Naive B cell (primary cell): ENCODE measurements around the gene SVEP1. TPM values are rescaled to one million over a fixed set of nuclear protein-coding genes. Genes with fewer than 3 reads are reported as not detected.

Source experiments
- ATAC-seq, 2 donors: fragments of 150-1000 bp; cut with Tn5 transposase; 2 replicates each; pipeline ENCODE4 v1.10.0; 2021; ENCODE audit warnings: low read depth in 2 of 2, mild to moderate bottlenecking in 2 of 2, moderate library complexity in 2 of 2
- DNase-seq: peaks from one replicate; pipeline ENCODE4 v3.0.0; 2022
- H3K27ac Mint-ChIP-seq, 6 donors: one replicate each; pipeline ENCODE4 v1.8.0; 2020 to 2022; ENCODE audit warnings: mild to moderate bottlenecking in 6 of 6, mixed read lengths in 6 of 6, moderate library complexity in 5 of 6, inconsistent platforms in 2 of 6
- H3K27me3 Mint-ChIP-seq, 3 donors: one replicate each; pipeline ENCODE4 v1.8.0; 2021 to 2022; ENCODE audit warnings: mixed read lengths in 3 of 3, mild to moderate bottlenecking in 1 of 3
- H3K36me3 Mint-ChIP-seq, 2 donors: one replicate each; pipeline ENCODE4 v1.8.0; 2020 to 2022; ENCODE audit warnings: mixed read lengths in 2 of 2, inconsistent platforms in 1 of 2, mild to moderate bottlenecking in 1 of 2
- H3K4me1 Mint-ChIP-seq, 3 donors: one replicate each; pipeline ENCODE4 v1.8.0; 2020 to 2022; ENCODE audit warnings: mixed read lengths in 3 of 3, inconsistent platforms in 1 of 3, mild to moderate bottlenecking in 1 of 3, moderate library complexity in 1 of 3
- H3K4me3 Mint-ChIP-seq, 8 donors: one replicate each; pipeline ENCODE4 v1.8.0; 2020 to 2022; ENCODE audit warnings: mild to moderate bottlenecking in 8 of 8, mixed read lengths in 8 of 8, moderate library complexity in 8 of 8, inconsistent platforms in 2 of 8
- H3K9me3 Mint-ChIP-seq, 7 donors: one replicate each; pipeline ENCODE4 v1.8.0; 2020 to 2022; ENCODE audit warnings: mixed read lengths in 7 of 7, mild to moderate bottlenecking in 5 of 7, inconsistent platforms in 2 of 7, moderate library complexity in 1 of 7
- polyA plus RNA-seq, 6 donors: library from polyadenylated mRNA; unstranded; fragments of 300-500 nt; fragmentation: Illumina TruSeq; gene quantifications; one replicate each; pipeline ENCODE4 v1.2.3, GENCODE V29; 2021; ENCODE audit warnings: low read depth in 6 of 6

Gene SVEP1
- polyA plus RNA-seq, 6 donors from 2014 or later: not detected

DNA sequence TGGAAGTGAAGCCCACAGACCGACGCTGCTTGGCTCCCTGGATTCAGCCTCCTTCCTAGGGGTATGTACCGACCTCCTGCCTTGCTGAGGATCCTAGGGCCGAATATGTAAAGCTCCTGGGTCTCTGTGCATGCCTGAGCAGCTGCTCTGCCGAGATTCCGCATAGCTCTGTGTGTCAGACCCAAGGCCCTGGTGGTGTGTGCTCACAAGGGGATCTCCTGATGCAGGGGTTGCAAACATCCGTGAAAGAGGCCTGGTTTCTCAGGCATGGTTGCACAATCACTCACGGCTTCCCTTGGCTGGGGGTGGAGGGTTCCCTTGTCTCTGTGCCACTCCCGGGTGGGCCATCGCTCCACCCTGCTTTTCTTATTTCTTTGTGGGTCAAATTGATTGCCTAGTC lies 19.9 kb upstream of the SVEP1 start:
- ATAC-seq: no peak
- H3K27ac Mint-ChIP-seq: no peak overlapping the region
- H3K27me3 Mint-ChIP-seq: peaks cover 27 to 37% (median 31%) of the 10 kb centered on the region in 3 donors

DNA sequence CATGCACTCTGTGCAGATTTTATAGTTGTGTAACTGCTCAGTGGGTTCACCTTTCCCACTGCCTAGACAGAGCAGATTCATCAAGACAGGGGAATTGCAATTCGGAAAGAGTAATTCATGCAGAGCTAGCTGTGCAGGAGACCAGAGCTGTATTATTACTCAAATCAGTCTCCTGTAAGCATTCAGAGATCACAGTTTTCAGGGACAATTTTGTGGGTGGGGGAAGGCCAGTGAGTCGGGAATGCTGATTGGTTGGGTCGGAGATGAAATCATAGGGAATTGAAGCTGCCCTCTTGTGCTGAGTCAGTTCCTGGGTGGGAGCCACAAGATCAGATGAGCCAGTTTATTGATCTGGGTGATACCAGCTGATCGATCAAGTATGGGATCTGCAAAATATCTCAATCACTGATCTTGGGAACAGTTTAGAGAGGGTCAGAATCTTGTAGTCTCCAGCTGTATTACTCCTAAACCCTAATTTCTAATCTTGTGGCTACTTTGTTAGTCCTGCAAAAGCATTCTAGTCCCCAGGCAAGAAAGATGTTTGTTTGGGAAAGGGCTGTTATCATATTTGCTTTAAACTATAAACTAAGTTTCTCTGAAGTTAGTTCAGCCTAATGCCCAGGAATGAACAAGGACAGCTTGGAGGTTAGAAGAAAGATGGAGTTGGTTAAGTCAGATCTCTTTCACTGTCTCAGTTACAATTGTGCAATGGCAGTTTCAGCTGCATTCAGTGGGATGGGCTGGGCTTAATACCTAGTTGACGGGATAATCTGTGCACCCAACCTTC lies 12.7 kb upstream of the SVEP1 start:
- H3K4me3 Mint-ChIP-seq: no peak overlapping the region
- H3K4me1 Mint-ChIP-seq: no peaks in the 10 kb centered on the region
- peaks cover 9 to 20% (median 19%) of the 10 kb centered on the region in 3 donors for H3K27me3 Mint-ChIP-seq
- peaks cover 11 to 40% (median 25%) of the 10 kb centered on the region in 7 donors for H3K9me3 Mint-ChIP-seq
- DNase-seq (no peak), ATAC-seq (no peak)
- no peak overlapping the region for H3K27ac Mint-ChIP-seq
- no peaks in the 10 kb centered on the region for H3K36me3 Mint-ChIP-seq

More for the DNA sequence above, 19.9 kb upstream of the SVEP1 start:
- Mint-ChIP-seq H3K9me3 (peaks cover 3 to 18% (median 8%) of the 10 kb centered on the region in 7 donors), H3K4me3 (no peak overlapping the region), H3K4me1 (no peaks in the 10 kb centered on the region), H3K36me3 (no peaks in the 10 kb centered on the region)
- DNase-seq: no peak

DNA sequence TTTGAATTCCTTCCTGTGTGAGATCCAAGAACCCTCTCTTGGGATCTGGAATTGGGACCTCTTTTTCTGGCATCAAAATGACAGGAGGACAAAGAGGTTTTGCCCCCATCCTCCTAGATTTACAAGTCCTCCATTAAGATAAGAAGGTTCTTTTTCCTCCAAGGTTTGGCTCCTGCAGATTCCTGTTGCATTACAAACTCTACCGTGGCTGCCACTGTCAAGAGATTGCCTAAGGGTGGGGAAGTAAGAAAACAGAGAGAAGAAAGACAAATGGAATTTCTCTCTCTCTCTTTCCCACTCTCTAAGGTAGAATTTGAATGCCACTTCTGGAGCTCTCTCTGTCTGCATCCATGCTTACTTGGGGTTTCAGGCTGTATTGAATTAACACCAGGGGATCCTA lies 12.0 kb upstream of the SVEP1 start:
- Mint-ChIP-seq H3K27ac (no peak overlapping the region), H3K27me3 (peaks cover 9 to 27% (median 21%) of the 10 kb centered on the region in 3 donors), H3K4me1 (no peaks in the 10 kb centered on the region), H3K9me3 (peaks cover 11 to 42% (median 28%) of the 10 kb centered on the region in 7 donors), H3K4me3 (no peak overlapping the region), H3K36me3 (no peaks in the 10 kb centered on the region)
- no peak for DNase-seq
- no peak for ATAC-seq

DNA sequence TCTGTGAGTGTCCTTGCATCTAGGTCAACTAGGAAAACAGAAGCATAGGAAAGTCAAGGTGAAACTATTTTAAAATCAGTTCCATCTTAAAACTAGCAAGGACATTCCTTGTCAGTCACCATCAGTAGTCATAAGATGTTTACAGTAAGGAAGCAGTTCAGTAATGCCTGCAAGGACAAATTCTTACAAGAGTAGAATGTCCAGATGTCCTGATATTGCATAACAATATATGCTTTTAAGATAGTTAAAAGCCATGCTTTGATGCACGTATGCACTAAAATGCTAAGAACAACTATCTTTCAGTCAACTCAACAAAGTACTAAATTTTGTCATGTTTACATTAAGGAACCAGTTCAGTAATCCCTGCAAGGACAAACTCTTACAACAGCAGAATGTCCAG lies 11.3 kb upstream of the SVEP1 start:
- ATAC-seq (no peak), DNase-seq (no peak)
- H3K4me3 Mint-ChIP-seq: no peak overlapping the region
- H3K9me3 Mint-ChIP-seq: peaks cover 11 to 46% (median 24%) of the 10 kb centered on the region in 7 donors
- no peaks in the 10 kb centered on the region for H3K36me3 Mint-ChIP-seq
- no peaks in the 10 kb centered on the region for H3K4me1 Mint-ChIP-seq
- H3K27me3 Mint-ChIP-seq: peaks cover 4 to 27% (median 18%) of the 10 kb centered on the region in 3 donors
- no peak overlapping the region for H3K27ac Mint-ChIP-seq

DNA sequence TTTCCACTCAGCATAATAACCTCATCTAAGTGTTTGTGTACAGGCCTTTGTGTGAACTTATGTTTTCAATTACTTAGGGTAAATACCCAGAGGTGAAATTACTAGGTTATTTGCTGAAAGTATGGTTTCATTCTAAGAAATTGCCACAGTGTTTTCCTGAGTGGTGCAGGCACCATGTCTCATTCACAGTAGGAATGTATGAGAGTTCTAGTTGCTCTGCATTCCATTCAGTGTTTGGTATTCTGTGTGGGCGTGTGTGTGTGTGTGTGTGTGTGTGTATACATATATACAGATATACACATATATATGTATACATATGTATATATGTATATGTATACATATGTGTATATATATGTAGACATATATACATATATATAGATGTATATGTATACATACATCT lies 8.8 kb upstream of the SVEP1 start:
- no peak overlapping the region for H3K4me3 Mint-ChIP-seq
- no peak overlapping the region for H3K27ac Mint-ChIP-seq
- no peak for ATAC-seq
- H3K27me3 Mint-ChIP-seq: peaks cover 10 to 30% (median 29%) of the 10 kb centered on the region in 3 donors
- no peaks in the 10 kb centered on the region for H3K4me1 Mint-ChIP-seq
- peaks cover 0 to 8% of the 10 kb centered on the region in 2 donors for H3K36me3 Mint-ChIP-seq
- peaks cover 15 to 69% (median 30%) of the 10 kb centered on the region in 7 donors for H3K9me3 Mint-ChIP-seq
- no peak for DNase-seq

DNA sequence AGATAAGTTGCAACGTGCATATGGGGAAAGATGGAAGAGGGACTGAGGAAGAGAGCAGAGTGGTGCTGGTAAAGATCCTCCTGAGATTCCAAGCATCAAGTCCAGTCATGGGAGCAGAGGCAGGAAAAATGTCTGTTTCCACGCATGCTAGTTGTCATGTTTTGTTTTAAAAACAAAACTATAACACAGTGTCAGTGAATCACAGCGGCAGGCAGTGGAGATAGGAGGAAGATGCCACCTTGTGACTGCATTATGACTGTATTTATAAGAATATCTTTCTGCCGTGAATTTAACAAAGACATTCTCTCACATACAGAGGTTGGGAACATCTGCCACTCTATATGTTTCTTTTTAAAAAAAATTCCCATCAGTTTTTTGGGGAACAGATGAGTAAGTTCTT lies 3.7 kb upstream of the SVEP1 start:
- H3K4me3 Mint-ChIP-seq: no peak overlapping the region
- peaks cover 7 to 41% (median 13%) of the 10 kb centered on the region in 7 donors for H3K9me3 Mint-ChIP-seq
- ATAC-seq: no peak

DNA sequence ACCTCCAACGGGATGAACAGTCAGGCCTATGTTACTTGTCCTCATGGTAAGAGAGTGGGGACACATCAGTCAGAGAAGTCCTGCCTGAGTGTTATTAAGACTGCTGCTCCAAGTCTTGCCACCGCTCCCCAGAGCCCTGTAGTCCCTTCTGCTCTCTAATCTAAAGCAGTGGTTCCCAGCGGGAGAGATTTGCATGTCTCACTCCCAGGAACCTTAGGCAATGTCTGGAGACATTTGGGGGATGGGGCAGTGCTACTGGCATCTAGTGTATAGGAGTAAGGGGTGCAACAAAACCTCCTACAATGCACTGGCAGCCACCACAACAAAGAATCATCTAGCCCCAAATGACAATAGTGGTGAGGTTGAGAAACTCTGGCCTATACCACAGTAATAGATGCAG lies 2.6 kb upstream of the SVEP1 start:
- Mint-ChIP-seq H3K36me3 (peaks cover 0 to 15% of the 10 kb centered on the region in 2 donors), H3K27me3 (peaks cover 48 to 73% (median 56%) of the 10 kb centered on the region in 3 donors), H3K9me3 (peaks cover 5 to 42% (median 9%) of the 10 kb centered on the region in 7 donors), H3K4me3 (no peak overlapping the region), H3K27ac (no peak overlapping the region), H3K4me1 (peaks cover 5 to 10% (median 6%) of the 10 kb centered on the region in 3 donors)
- ATAC-seq (no peak), DNase-seq (no peak)

More for the DNA sequence above, 3.7 kb upstream of the SVEP1 start:
- Mint-ChIP-seq H3K27ac (no peak overlapping the region), H3K27me3 (peaks cover 48 to 63% (median 51%) of the 10 kb centered on the region in 3 donors), H3K4me1 (peaks cover 5 to 10% (median 6%) of the 10 kb centered on the region in 3 donors), H3K36me3 (peaks cover 0 to 15% of the 10 kb centered on the region in 2 donors)
- no peak for DNase-seq

DNA sequence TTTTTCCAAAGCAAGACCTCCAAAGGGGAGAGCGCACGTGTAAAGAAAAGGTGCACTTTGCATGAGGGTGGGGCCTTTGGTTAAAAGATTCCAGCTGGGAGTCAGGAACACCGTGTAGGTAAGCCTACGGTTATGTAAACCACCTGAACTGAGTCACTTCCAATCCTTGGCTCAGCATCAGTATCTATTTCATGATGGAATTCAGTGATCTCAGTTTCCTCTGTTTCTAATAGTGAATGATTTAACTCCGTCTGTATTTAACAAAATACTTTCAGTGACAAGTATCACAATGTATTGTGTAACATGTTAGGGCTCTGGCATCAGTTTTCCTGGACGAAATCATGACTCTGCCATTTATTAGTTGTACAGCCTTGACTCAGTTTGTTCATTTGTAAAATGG lies 1.3 kb upstream of the SVEP1 start:
- Mint-ChIP-seq H3K4me3 (no peak overlapping the region), H3K36me3 (peaks cover 0 to 15% of the 10 kb centered on the region in 2 donors), H3K9me3 (peaks cover 0 to 38% (median 9%) of the 10 kb centered on the region in 7 donors), H3K4me1 (peaks cover 5 to 10% (median 6%) of the 10 kb centered on the region in 3 donors), H3K27ac (no peak overlapping the region), H3K27me3 (peaks cover 44 to 68% (median 48%) of the 10 kb centered on the region in 3 donors)
- DNase-seq (no peak), ATAC-seq (no peak)

DNA sequence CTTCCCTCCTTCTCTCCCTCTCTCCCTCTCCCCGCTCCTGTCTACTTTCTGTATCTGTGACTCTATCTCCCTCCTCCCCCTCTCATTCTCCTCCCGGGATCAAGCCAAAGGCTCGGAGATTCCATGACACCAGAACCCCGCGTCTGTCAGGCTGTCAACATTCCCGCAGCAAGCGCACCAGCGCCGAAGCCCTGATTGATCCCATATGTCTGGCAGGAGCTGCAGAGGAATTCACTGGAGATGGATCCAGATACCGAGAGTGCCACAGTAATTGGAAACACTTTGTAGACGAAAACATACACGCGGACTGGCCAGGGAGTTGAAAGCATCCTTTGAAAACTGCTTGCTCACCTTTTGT lies 300 bp upstream of the SVEP1 start:
- Mint-ChIP-seq H3K4me3 (peak overlapping the region in 3 of 8 donors; percentile 12 to 68 (median 46)), H3K27ac (no peak overlapping the region), H3K27me3 (peaks cover 39 to 65% (median 41%) of the 10 kb centered on the region in 3 donors), H3K9me3 (peaks cover 0 to 28% (median 6%) of the 10 kb centered on the region in 7 donors), H3K4me1 (peaks cover 5 to 10% (median 6%) of the 10 kb centered on the region in 3 donors), H3K36me3 (peaks cover 0 to 8% of the 10 kb centered on the region in 2 donors)
- ATAC-seq (no peak), DNase-seq (no peak)

DNA sequence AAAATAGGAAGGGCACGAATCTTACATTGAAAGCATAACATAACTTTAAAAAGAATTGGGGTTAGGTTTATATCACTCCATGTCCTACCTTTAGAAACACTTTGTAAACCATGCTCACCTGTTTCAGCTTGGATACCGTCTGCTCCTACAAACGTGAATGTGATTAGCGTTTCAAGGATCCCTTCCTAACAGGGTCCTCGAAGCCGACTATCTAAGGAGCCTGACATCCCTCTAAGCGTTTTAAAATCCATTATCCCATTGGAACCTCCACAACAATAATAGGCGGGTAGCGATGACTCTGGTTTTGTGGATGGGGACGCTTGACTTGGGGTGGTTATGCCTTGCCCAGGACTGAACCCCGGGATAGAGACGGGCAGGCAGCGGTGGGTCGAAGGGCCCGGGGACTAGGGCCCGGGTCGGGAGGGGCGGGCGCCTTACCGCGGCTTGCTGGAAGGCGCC lies 937 bp downstream of the SVEP1 start:
- peak overlapping the region in 1 of 6 donors; percentile 37 for H3K27ac Mint-ChIP-seq
- H3K4me1 Mint-ChIP-seq: peaks cover 5 to 10% (median 6%) of the 10 kb centered on the region in 3 donors
- ATAC-seq (no peak), DNase-seq (no peak)
- H3K27me3 Mint-ChIP-seq: peaks cover 38 to 60% (median 38%) of the 10 kb centered on the region in 3 donors
- H3K4me3 Mint-ChIP-seq: no peak overlapping the region
- H3K9me3 Mint-ChIP-seq: peaks cover 0 to 21% (median 3%) of the 10 kb centered on the region in 7 donors
- H3K36me3 Mint-ChIP-seq: peaks cover 0 to 8% of the 10 kb centered on the region in 2 donors

DNA sequence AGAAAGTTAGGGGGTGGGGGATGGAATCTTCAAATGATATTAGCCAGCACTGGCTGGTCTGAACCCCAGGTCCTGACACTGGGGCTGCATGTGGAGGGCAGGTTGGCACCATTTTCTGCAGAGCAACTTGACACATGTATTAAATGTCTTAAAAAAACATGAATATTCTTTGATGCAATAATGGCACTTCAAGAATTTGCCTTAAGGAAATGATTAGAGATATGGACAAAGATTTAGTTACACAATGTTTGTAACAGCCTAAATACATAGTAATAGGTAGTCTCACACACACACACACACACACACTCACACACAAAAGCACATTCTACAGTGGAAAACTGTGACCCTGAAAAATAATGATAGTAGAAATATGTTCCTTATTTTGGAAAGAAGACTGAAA lies 3.6 kb downstream of the SVEP1 start:
- Mint-ChIP-seq H3K9me3 (peaks cover 0 to 20% (median 3%) of the 10 kb centered on the region in 7 donors), H3K27ac (no peak overlapping the region), H3K27me3 (peaks cover 28 to 50% (median 40%) of the 10 kb centered on the region in 3 donors), H3K36me3 (peaks cover 0 to 8% of the 10 kb centered on the region in 2 donors), H3K4me3 (peak overlapping the region in 1 of 8 donors; percentile 33), H3K4me1 (peaks cover 5 to 10% (median 6%) of the 10 kb centered on the region in 3 donors)
- no peak for ATAC-seq
- no peak for DNase-seq

DNA sequence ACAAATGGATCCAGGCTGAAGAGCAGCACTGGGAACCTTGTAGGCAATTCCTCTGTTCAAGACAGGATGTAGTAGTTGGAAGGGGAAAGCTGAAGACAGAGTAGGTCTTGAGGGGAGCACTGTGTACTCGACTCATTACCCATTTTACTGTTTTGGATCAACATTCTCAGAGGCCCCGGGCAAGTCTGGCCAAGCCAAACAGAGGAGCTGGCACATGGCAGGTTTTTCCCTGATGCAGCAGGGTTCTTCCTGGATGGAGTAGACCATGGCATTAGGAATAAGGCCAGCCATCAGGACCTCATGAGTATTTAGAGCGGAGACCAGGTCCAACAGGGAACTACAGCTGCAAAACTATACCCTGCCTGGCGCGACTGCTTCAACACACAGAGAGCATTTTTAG lies 4.4 kb downstream of the SVEP1 start:
- peaks cover 5 to 9% (median 6%) of the 10 kb centered on the region in 3 donors for H3K4me1 Mint-ChIP-seq

DNA sequence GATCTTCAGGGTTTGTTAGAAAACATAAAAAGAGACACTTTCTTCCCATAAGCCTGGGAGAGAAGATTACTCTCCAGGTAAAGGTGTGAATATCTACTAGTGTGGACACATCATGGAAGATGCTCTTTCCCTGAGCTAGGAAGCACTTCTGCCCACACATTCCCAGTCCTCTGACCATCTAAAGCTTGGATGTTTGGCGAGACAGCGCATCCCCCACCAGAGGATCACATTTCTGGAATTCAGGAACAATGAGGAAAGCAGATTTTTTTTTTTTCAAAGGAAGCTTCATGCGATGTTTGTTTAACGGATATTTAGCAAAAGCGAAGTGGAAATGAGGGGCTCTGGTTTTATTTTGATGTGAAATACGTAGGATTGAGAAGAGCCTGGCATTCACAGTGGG lies 6.2 kb downstream of the SVEP1 start:
- no peaks in the 10 kb centered on the region for H3K36me3 Mint-ChIP-seq
- ATAC-seq (no peak), DNase-seq (no peak)
- H3K4me3 Mint-ChIP-seq: no peak overlapping the region
- H3K27ac Mint-ChIP-seq: no peak overlapping the region
- no peaks in the 10 kb centered on the region for H3K4me1 Mint-ChIP-seq
- peaks cover 1 to 30% (median 26%) of the 10 kb centered on the region in 3 donors for H3K27me3 Mint-ChIP-seq
- peaks cover 0 to 17% (median 0%) of the 10 kb centered on the region in 7 donors for H3K9me3 Mint-ChIP-seq

More for the DNA sequence above, 4.4 kb downstream of the SVEP1 start:
- no peak overlapping the region for H3K4me3 Mint-ChIP-seq
- ATAC-seq (no peak), DNase-seq (no peak)
- peaks cover 20 to 42% (median 37%) of the 10 kb centered on the region in 3 donors for H3K27me3 Mint-ChIP-seq
- peaks cover 0 to 20% (median 3%) of the 10 kb centered on the region in 7 donors for H3K9me3 Mint-ChIP-seq
- no peak overlapping the region for H3K27ac Mint-ChIP-seq
- H3K36me3 Mint-ChIP-seq: peaks cover 0 to 8% of the 10 kb centered on the region in 2 donors
